ENCODE measurements around the gene G0S2.
A peak's percentile ranks its signal among the peaks of the same experiment; 100 is the strongest.

The G0S2 gene

DNA sequence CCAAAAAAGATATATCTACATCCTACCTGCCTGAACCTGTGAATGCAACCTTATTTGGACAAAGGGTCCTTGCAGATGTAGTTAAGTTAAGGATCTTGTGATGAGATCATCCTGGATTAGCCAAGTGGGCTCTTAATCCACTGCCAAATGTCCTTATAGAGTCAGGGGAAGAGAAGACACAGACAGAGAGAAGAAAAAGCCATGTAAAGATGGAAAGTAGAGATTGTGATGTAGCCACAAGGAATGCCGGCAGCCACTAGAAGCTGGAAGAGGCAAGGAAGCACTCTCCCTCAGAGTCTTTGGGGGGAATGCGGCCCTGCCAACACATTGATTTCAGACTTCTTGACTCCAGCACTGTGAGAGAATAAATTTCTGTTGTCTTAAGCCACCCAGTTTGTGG is 45.6 kb downstream of the G0S2 start:
- H3K27me3 ChIP-seq (ENCODE audit: control insufficient read depth in 1 of 2, insufficient read depth in 1 of 2, low read length in 2 of 2) = peaks cover 0 to 5% of the 10 kb centered on the region in 2 experiments
- no peak overlapping the region for H3K23ac ChIP-seq (ENCODE audit: low read length in 2 of 2)
- 95% methylated on average over 2 of the region's 2 CpGs for WGBS
- H4K8ac ChIP-seq (ENCODE audit: low read length) = no peak overlapping the region
- H3K4ac ChIP-seq (ENCODE audit: low read depth in 1 of 2, low read length in 2 of 2) = no peak overlapping the region
- no peak overlapping the region for H3K9ac ChIP-seq (ENCODE audit: low read length)
- no peak overlapping the region for H3K18ac ChIP-seq (ENCODE audit: low read depth in 1 of 2, low read length in 2 of 2)
- H3K4me2 ChIP-seq (ENCODE audit: low read length, poor library complexity, severe bottlenecking) = no peak overlapping the region
- peak overlapping the region in 1 of 2 experiments; percentile 2 for H2BK12ac ChIP-seq (ENCODE audit: low read length in 2 of 2)
- no peak overlapping the region for H2AFZ ChIP-seq (ENCODE audit: low read depth, low read length)
- H3K9me3 ChIP-seq (ENCODE audit: control insufficient read depth, low read length) = no peaks in the 10 kb centered on the region
- H3K79me1 ChIP-seq (replicated peaks; ENCODE audit: low read length, poor library complexity, severe bottlenecking) = no peaks in the 10 kb centered on the region
- no peak overlapping the region for H2AK5ac ChIP-seq (ENCODE audit: low read length, severe bottlenecking)
- H2BK15ac ChIP-seq (ENCODE audit: low read depth, poor library complexity, severe bottlenecking) = no peak overlapping the region
- H4K91ac ChIP-seq (ENCODE audit: low read length) = no peak overlapping the region
- no peak overlapping the region for H2BK120ac ChIP-seq (ENCODE audit: low read depth, low read length)
- no peak overlapping the region for H3K14ac ChIP-seq (ENCODE audit: low read length in 2 of 2)
- peak; percentile 69 for DNase-seq
- no peaks in the 10 kb centered on the region for H3K36me3 ChIP-seq (ENCODE audit: control insufficient read depth in 1 of 2, insufficient read depth in 2 of 2, low read depth in 1 of 2, low read length in 2 of 2)
- H3K4me1 ChIP-seq (ENCODE audit: control insufficient read depth, insufficient read depth, low read depth, low read length) = no peaks in the 10 kb centered on the region
- H2BK5ac ChIP-seq (ENCODE audit: low read depth, low read length, poor library complexity, severe bottlenecking) = no peak overlapping the region
- no peak overlapping the region for H3K4me3 ChIP-seq (ENCODE audit: insufficient read depth in 1 of 2, low read depth in 1 of 2, low read length in 2 of 2)
- H3K27ac ChIP-seq (ENCODE audit: low read length, poor library complexity, severe bottlenecking) = no peak overlapping the region

DNA sequence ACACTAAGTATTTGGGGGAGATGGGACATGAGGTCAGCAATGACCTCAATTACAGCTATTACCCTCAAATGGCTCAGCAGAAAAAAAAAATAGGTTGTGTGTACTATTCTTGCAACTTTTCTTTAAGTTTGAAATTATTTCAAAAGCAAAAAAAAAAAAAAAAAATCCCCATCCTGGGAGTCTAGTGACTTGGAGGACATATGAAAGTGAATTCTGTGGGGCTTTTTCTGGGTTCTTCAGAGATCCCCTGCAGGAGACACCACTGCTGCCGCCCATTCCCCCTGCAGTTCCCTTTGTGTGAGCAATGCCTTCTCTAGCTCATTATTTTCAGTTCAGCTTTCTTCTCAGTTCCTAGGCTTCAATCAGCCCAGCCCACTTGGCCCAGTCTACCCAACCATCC is 46.1 kb downstream of the G0S2 start:
- peak overlapping the region; percentile 33 for H2BK12ac ChIP-seq (ENCODE audit: low read length in 2 of 2)

DNA sequence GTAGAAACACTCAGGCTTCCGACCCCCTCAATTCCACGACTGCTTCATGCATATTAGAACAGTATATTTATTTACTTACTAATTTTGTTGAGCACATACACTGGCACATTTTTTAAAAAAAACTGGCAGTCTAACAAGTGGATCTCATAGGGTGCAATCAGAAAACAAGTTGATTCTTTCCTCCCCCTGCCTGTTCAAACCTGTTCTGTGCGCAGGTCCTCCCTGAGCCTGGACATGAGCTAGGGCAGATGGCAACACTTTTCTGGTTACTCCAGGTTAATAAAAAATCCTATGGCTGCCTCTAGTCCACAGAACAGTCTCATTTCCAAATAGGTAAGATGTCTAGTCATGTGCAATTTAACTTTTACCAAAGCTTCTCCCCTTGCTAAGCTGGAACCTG is 48.1 kb downstream of the G0S2 start:
- Histone ChIP-seq H3K4me3 (ENCODE audit: insufficient read depth in 1 of 2, low read depth in 1 of 2, low read length in 2 of 2) (no peak overlapping the region), H3K36me3 (ENCODE audit: control insufficient read depth in 1 of 2, insufficient read depth in 2 of 2, low read depth in 1 of 2, low read length in 2 of 2) (no peaks in the 10 kb centered on the region), H3K4ac (ENCODE audit: low read depth in 1 of 2, low read length in 2 of 2) (no peak overlapping the region), H3K9me3 (ENCODE audit: control insufficient read depth, low read length) (no peaks in the 10 kb centered on the region), H2BK12ac (ENCODE audit: low read length in 2 of 2) (no peak overlapping the region), H2BK120ac (ENCODE audit: low read depth, low read length) (no peak overlapping the region), H3K79me1 (replicated peaks; ENCODE audit: low read length, poor library complexity, severe bottlenecking) (no peaks in the 10 kb centered on the region), H3K18ac (ENCODE audit: low read depth in 1 of 2, low read length in 2 of 2) (no peak overlapping the region), H4K8ac (ENCODE audit: low read length) (no peak overlapping the region), H2AFZ (ENCODE audit: low read depth, low read length) (no peak overlapping the region), H3K23ac (ENCODE audit: low read length in 2 of 2) (no peak overlapping the region), H3K14ac (ENCODE audit: low read length in 2 of 2) (no peak overlapping the region), H2AK5ac (ENCODE audit: low read length, severe bottlenecking) (no peak overlapping the region), H3K27ac (ENCODE audit: low read length, poor library complexity, severe bottlenecking) (no peak overlapping the region), H3K9ac (ENCODE audit: low read length) (peak overlapping the region; percentile 13), H3K4me2 (ENCODE audit: low read length, poor library complexity, severe bottlenecking) (no peak overlapping the region), H2BK15ac (ENCODE audit: low read depth, poor library complexity, severe bottlenecking) (no peak overlapping the region), H2BK5ac (ENCODE audit: low read depth, low read length, poor library complexity, severe bottlenecking) (no peak overlapping the region), H3K27me3 (ENCODE audit: control insufficient read depth in 1 of 2, insufficient read depth in 1 of 2, low read length in 2 of 2) (peaks cover 0 to 5% of the 10 kb centered on the region in 2 experiments), H4K91ac (ENCODE audit: low read length) (no peak overlapping the region), H3K4me1 (ENCODE audit: control insufficient read depth, insufficient read depth, low read depth, low read length) (no peaks in the 10 kb centered on the region)
- DNase-seq = no peak
- 100% methylated on average over 1 of the region's 3 CpGs for WGBS

More for the DNA sequence above, 46.1 kb downstream of the G0S2 start:
- Histone ChIP-seq H2AFZ (ENCODE audit: low read depth, low read length) (no peak overlapping the region), H3K4me1 (ENCODE audit: control insufficient read depth, insufficient read depth, low read depth, low read length) (no peaks in the 10 kb centered on the region), H2AK5ac (ENCODE audit: low read length, severe bottlenecking) (no peak overlapping the region), H4K8ac (ENCODE audit: low read length) (peak overlapping the region; percentile 39), H4K91ac (ENCODE audit: low read length) (no peak overlapping the region), H2BK5ac (ENCODE audit: low read depth, low read length, poor library complexity, severe bottlenecking) (no peak overlapping the region), H3K9me3 (ENCODE audit: control insufficient read depth, low read length) (no peaks in the 10 kb centered on the region), H2BK120ac (ENCODE audit: low read depth, low read length) (no peak overlapping the region), H3K36me3 (ENCODE audit: control insufficient read depth in 1 of 2, insufficient read depth in 2 of 2, low read depth in 1 of 2, low read length in 2 of 2) (no peaks in the 10 kb centered on the region), H3K4me3 (ENCODE audit: insufficient read depth in 1 of 2, low read depth in 1 of 2, low read length in 2 of 2) (no peak overlapping the region), H3K4me2 (ENCODE audit: low read length, poor library complexity, severe bottlenecking) (no peak overlapping the region), H3K27ac (ENCODE audit: low read length, poor library complexity, severe bottlenecking) (no peak overlapping the region), H2BK15ac (ENCODE audit: low read depth, poor library complexity, severe bottlenecking) (no peak overlapping the region), H3K4ac (ENCODE audit: low read depth in 1 of 2, low read length in 2 of 2) (no peak overlapping the region), H3K79me1 (replicated peaks; ENCODE audit: low read length, poor library complexity, severe bottlenecking) (no peaks in the 10 kb centered on the region), H3K9ac (ENCODE audit: low read length) (no peak overlapping the region), H3K18ac (ENCODE audit: low read depth in 1 of 2, low read length in 2 of 2) (peak overlapping the region in 1 of 2 experiments; percentile 9), H3K27me3 (ENCODE audit: control insufficient read depth in 1 of 2, insufficient read depth in 1 of 2, low read length in 2 of 2) (peaks cover 0 to 5% of the 10 kb centered on the region in 2 experiments), H3K14ac (ENCODE audit: low read length in 2 of 2) (no peak overlapping the region), H3K23ac (ENCODE audit: low read length in 2 of 2) (no peak overlapping the region)
- WGBS = 89% methylated on average over 1 of the region's 1 CpG
- no peak for DNase-seq

DNA sequence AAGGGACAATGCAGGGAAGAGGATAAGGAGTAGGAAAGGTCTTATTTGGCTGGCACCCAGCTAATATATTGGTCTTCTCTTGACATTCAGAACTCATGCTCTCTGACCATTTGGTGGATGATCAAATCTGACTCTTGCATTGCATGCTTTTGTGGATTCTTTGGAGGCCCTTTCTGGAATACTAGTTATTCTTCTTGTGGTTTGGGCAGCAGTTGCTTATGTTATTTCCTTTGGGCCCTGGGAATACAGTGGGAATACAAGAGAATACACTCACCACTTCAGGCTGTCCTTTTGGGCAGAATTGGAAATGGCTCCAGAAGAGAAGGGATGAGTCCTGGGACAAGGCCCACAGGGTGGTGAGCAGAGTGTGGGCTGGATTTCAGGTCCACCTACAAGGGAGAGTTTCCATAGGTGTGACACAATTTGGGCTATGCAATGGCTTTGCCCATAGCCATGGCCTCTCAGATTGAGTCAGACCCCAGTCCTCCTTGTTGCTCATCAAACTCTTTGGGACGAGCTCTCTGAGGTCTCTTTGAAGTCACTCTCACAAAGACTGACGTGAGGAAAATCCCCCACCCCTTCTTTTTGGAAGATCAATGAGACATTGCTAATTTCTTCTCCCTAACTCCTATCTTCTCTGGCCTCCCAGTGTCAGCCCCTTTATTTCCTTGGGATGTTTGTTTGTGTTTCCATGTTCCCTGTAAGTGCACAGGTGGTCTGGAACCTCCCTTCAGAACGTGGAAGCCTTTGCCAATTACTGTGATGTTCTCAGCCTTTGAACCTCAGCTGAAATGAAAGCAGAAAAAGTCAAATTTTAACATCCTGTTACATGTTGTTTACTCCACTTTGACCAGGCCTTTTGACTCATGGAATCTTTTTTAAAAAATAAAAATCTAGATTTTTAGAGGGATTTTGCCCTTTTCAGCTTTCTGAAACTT is 48.8 kb downstream of the G0S2 start:
- Histone ChIP-seq H3K18ac (ENCODE audit: low read depth in 1 of 2, low read length in 2 of 2) (no peak overlapping the region), H2AFZ (ENCODE audit: low read depth, low read length) (no peak overlapping the region), H3K27ac (ENCODE audit: low read length, poor library complexity, severe bottlenecking) (no peak overlapping the region), H3K27me3 (ENCODE audit: control insufficient read depth in 1 of 2, insufficient read depth in 1 of 2, low read length in 2 of 2) (peaks cover 0 to 5% of the 10 kb centered on the region in 2 experiments), H3K36me3 (ENCODE audit: control insufficient read depth in 1 of 2, insufficient read depth in 2 of 2, low read depth in 1 of 2, low read length in 2 of 2) (no peaks in the 10 kb centered on the region), H2BK15ac (ENCODE audit: low read depth, poor library complexity, severe bottlenecking) (no peak overlapping the region), H2AK5ac (ENCODE audit: low read length, severe bottlenecking) (no peak overlapping the region), H3K4me2 (ENCODE audit: low read length, poor library complexity, severe bottlenecking) (no peak overlapping the region), H3K4ac (ENCODE audit: low read depth in 1 of 2, low read length in 2 of 2) (no peak overlapping the region), H2BK5ac (ENCODE audit: low read depth, low read length, poor library complexity, severe bottlenecking) (no peak overlapping the region), H2BK12ac (ENCODE audit: low read length in 2 of 2) (no peak overlapping the region), H3K79me1 (replicated peaks; ENCODE audit: low read length, poor library complexity, severe bottlenecking) (no peaks in the 10 kb centered on the region), H2BK120ac (ENCODE audit: low read depth, low read length) (no peak overlapping the region), H4K91ac (ENCODE audit: low read length) (no peak overlapping the region), H3K4me1 (ENCODE audit: control insufficient read depth, insufficient read depth, low read depth, low read length) (no peaks in the 10 kb centered on the region), H3K4me3 (ENCODE audit: insufficient read depth in 1 of 2, low read depth in 1 of 2, low read length in 2 of 2) (no peak overlapping the region), H3K14ac (ENCODE audit: low read length in 2 of 2) (no peak overlapping the region), H3K9ac (ENCODE audit: low read length) (peak overlapping the region; percentile 13), H3K23ac (ENCODE audit: low read length in 2 of 2) (no peak overlapping the region), H3K9me3 (ENCODE audit: control insufficient read depth, low read length) (no peaks in the 10 kb centered on the region), H4K8ac (ENCODE audit: low read length) (no peak overlapping the region)
- no peak for DNase-seq
- WGBS = 63% methylated on average over 3 of the region's 3 CpGs

All from mesenchymal stem cell (in vitro differentiated cells and primary cell).